Right cardiac atrium (tissue), 5 donors: ENCODE results near the gene CAMK4. TPM values are rescaled to one million over a fixed set of nuclear protein-coding genes. Genes with fewer than 3 reads are reported as not detected.

Source experiments
- ATAC-seq, 2 donors: fragments of 200-7000 bp; cut with Tn5 transposase; one replicate each; pipeline versions ENCODE4 v1.8.0 to v1.9.1; 2020; ENCODE audit warnings: moderate library complexity in 2 of 2, mild to moderate bottlenecking in 1 of 2
- DNase-seq, 3 donors: peaks; one replicate each; pipeline ENCODE4 v3.0.0-alpha.2; 2020
- H3K27ac ChIP-seq: one replicate; pipeline ENCODE4 v1.5.1; 2013; ENCODE audit warnings: mild to moderate bottlenecking, low read length, control low read depth, moderate library complexity
- H3K27me3 ChIP-seq: one replicate; pipeline ENCODE4 v1.6.1; 2013; ENCODE audit not compliant: control insufficient read depth, insufficient read depth
- H3K4me1 ChIP-seq: one replicate; pipeline ENCODE4 v1.6.1; 2013; ENCODE audit warnings: low read length; ENCODE audit not compliant: control insufficient read depth, insufficient read depth
- H3K4me3 ChIP-seq: one replicate; pipeline ENCODE4 v1.5.1; 2013; ENCODE audit warnings: low read length, control low read depth
- H3K9me3 ChIP-seq: one replicate; pipeline ENCODE4 v1.6.1; 2013; ENCODE audit warnings: low read length; ENCODE audit not compliant: control insufficient read depth
- WGBS: extraction: QIAGEN DNeasy Blood & Tissue Kit; methylation state at CpG from one replicate; pipeline ENCODE4 v1.1.7; 2013; 5-methylcytosine and 5-hydroxymethylcytosine counted together
- intact Hi-C, 4 donors: fragments of 100-400 bp; cut with DNase I; formaldehyde crosslinking; loops; one replicate each; pipeline versions ENCODE4 v1.11.0 to v1.14.0; 2022 to 2023
- polyA plus RNA-seq: library from polyadenylated mRNA; stranded (reverse); fragments of 200-250 nt; gene quantifications from one replicate; pipeline ENCODE4 v1.2.3, GENCODE V29; 2013
- total RNA-seq, 4 donors: library from RNA; stranded (reverse); fragmentation: NEBNext Ultra II Directional; extraction: Animal tissue kit (Norgen Biotek cat#: 25700); gene quantifications; one replicate each; pipeline ENCODE4 v1.2.1, GENCODE V29; 2021
- donor health status: healthy with polysubstance abuse.
- donor health status: DM: no; HTN: yes; CAD: no.
- donor health status: DM: no; HTN: no; CAD: no.
- donor health status: DM: no; HTN: yes; CAD: no; lungs with severe emphysema.
- donor health status: DM: yes; HTN: yes; CAD: no.

The CAMK4 gene
- total and polyA plus RNA-seq, 5 donors = 0.25 to 0.66 (median 0.60) TPM; not detected in 1

GRCh38 chr5:111215971-111216370 is 8.2 kb upstream of the CAMK4 start:
- Histone ChIP-seq H3K27ac (no peak overlapping the region), H3K4me3 (no peak overlapping the region), H3K4me1 (no peaks in the 10 kb centered on the region), H3K27me3 (no peaks in the 10 kb centered on the region), H3K9me3 (no peaks in the 10 kb centered on the region)
- 93% methylated on average over 2 of the region's 2 CpGs for WGBS
- DNase-seq (no peak), ATAC-seq (no peak)
- intact Hi-C loops = no loop called here

- DNase-seq (no peak), ATAC-seq (no peak)
- no peaks in the 10 kb centered on the region for H3K27me3 ChIP-seq
- H3K4me3 ChIP-seq = no peak overlapping the region
- no peaks in the 10 kb centered on the region for H3K4me1 ChIP-seq
- intact Hi-C loops = no loop called here
- no peak overlapping the region for H3K27ac ChIP-seq
- 94% methylated on average over 1 of the region's 1 CpG for WGBS
- H3K9me3 ChIP-seq = no peaks in the 10 kb centered on the region
Measured at GRCh38 chr5:111221139-111221538, 3.0 kb upstream of the CAMK4 start.

- intact Hi-C loops = no loop called here
- H3K4me1 ChIP-seq = no peaks in the 10 kb centered on the region
- H3K27ac ChIP-seq = no peak overlapping the region
- no peaks in the 10 kb centered on the region for H3K9me3 ChIP-seq
- ATAC-seq (peak in 1 of 2 donors; percentile 10), DNase-seq (peak in 1 of 3 donors; percentile 35)
- WGBS = 42% methylated on average over 8 of the region's 8 CpGs
- no peaks in the 10 kb centered on the region for H3K27me3 ChIP-seq
- no peak overlapping the region for H3K4me3 ChIP-seq
Measured at GRCh38 chr5:111223101-111223786, 940 bp upstream of the CAMK4 start.

- no peak for ATAC-seq
- H3K4me3 ChIP-seq = peak overlapping the region; percentile 33
- intact Hi-C loops = no loop called here
- H3K27ac ChIP-seq = no peak overlapping the region
- 3% methylated on average over 34 of the region's 34 CpGs for WGBS
- H3K9me3 ChIP-seq = no peaks in the 10 kb centered on the region
- peak in 1 of 3 donors; percentile 44 for DNase-seq
- no peaks in the 10 kb centered on the region for H3K27me3 ChIP-seq
- no peaks in the 10 kb centered on the region for H3K4me1 ChIP-seq
Measured at GRCh38 chr5:111224561-111225345, 569 bp downstream of the CAMK4 start.

- H3K27ac ChIP-seq = no peak overlapping the region
- ATAC-seq = no peak
- 87% methylated on average over 4 of the region's 4 CpGs for WGBS
- intact Hi-C loops = no loop called here
- H3K4me3 ChIP-seq = no peak overlapping the region
- no peaks in the 10 kb centered on the region for H3K9me3 ChIP-seq
- DNase-seq = no peak
- H3K4me1 ChIP-seq = no peaks in the 10 kb centered on the region
- no peaks in the 10 kb centered on the region for H3K27me3 ChIP-seq
Measured at GRCh38 chr5:111225926-111226325, 1.7 kb downstream of the CAMK4 start.

GRCh38 chr5:111226556-111226955 is 2.4 kb downstream of the CAMK4 start:
- no peak for ATAC-seq
- H3K9me3 ChIP-seq = no peaks in the 10 kb centered on the region
- H3K27me3 ChIP-seq = no peaks in the 10 kb centered on the region
- intact Hi-C loops = no loop called here
- no peak for DNase-seq
- H3K4me3 ChIP-seq = no peak overlapping the region
- H3K27ac ChIP-seq = no peak overlapping the region
- WGBS = 94% methylated on average over 6 of the region's 6 CpGs
- H3K4me1 ChIP-seq = no peaks in the 10 kb centered on the region

GRCh38 chr5:111227226-111227782 is 3.1 kb downstream of the CAMK4 start:
- intact Hi-C loops = no loop called here
- Histone ChIP-seq H3K9me3 (no peaks in the 10 kb centered on the region), H3K4me1 (no peaks in the 10 kb centered on the region), H3K4me3 (no peak overlapping the region), H3K27me3 (no peaks in the 10 kb centered on the region), H3K27ac (no peak overlapping the region)
- no peak for ATAC-seq
- peak in 1 of 3 donors; percentile 19 for DNase-seq
- WGBS = 90% methylated on average over 6 of the region's 6 CpGs

GRCh38 chr5:111227801-111228200 is 3.6 kb downstream of the CAMK4 start:
- Histone ChIP-seq H3K9me3 (no peaks in the 10 kb centered on the region), H3K27ac (no peak overlapping the region), H3K27me3 (no peaks in the 10 kb centered on the region), H3K4me1 (no peaks in the 10 kb centered on the region), H3K4me3 (no peak overlapping the region)
- intact Hi-C loops = no loop called here
- whole genome bisulfite sequencing = 40% methylated on average over 4 of the region's 4 CpGs
- ATAC-seq = no peak
- peak in 2 of 3 donors; percentile 19 to 25 for DNase-seq

GRCh38 chr5:111228520-111229220 is 4.5 kb downstream of the CAMK4 start:
- no peak for ATAC-seq
- no peak overlapping the region for H3K27ac ChIP-seq
- intact Hi-C loops = no loop called here
- 66% methylated on average over 2 of the region's 2 CpGs for WGBS
- no peak for DNase-seq
- no peaks in the 10 kb centered on the region for H3K9me3 ChIP-seq
- no peaks in the 10 kb centered on the region for H3K27me3 ChIP-seq
- H3K4me3 ChIP-seq = no peak overlapping the region
- H3K4me1 ChIP-seq = no peaks in the 10 kb centered on the region

- Histone ChIP-seq H3K4me1 (no peaks in the 10 kb centered on the region), H3K27me3 (no peaks in the 10 kb centered on the region), H3K4me3 (no peak overlapping the region), H3K9me3 (no peaks in the 10 kb centered on the region), H3K27ac (no peak overlapping the region)
- DNase-seq (no peak), ATAC-seq (no peak)
- intact Hi-C loops = no loop called here
- 86% methylated on average over 5 of the region's 5 CpGs for WGBS
Measured at GRCh38 chr5:111229221-111229835, 5.1 kb downstream of the CAMK4 start.
